ENCODE results near the gene WDFY2.

WDFY2 gene

GRCh38 chr13:51624695-51625345 lies 40.6 kb downstream of the WDFY2 start:
- H3K9ac ChIP-seq (ENCODE audit: low read length) = no peak overlapping the region
- H3K4me3 ChIP-seq (ENCODE audit: low read length) = no peak overlapping the region
- no peaks in the 10 kb centered on the region for H3K27me3 ChIP-seq (ENCODE audit: control insufficient read depth, insufficient read depth, low read length)
- peaks cover 9% of the 10 kb centered on the region for H3K4me1 ChIP-seq (ENCODE audit: control insufficient read depth, low read depth, low read length)
- H3K9me3 ChIP-seq (ENCODE audit: control insufficient read depth, low read depth, low read length) = no peaks in the 10 kb centered on the region
- H3K36me3 ChIP-seq (ENCODE audit: control insufficient read depth, low read depth, low read length) = no peaks in the 10 kb centered on the region
- no peak overlapping the region for H3K27ac ChIP-seq (ENCODE audit: low read length)

- no peaks in the 10 kb centered on the region for H3K36me3 ChIP-seq (ENCODE audit: control insufficient read depth, low read depth, low read length)
- no peaks in the 10 kb centered on the region for H3K27me3 ChIP-seq (ENCODE audit: control insufficient read depth, insufficient read depth, low read length)
- H3K4me3 ChIP-seq (ENCODE audit: low read length) = no peak overlapping the region
- H3K9me3 ChIP-seq (ENCODE audit: control insufficient read depth, low read depth, low read length) = no peaks in the 10 kb centered on the region
- H3K9ac ChIP-seq (ENCODE audit: low read length) = no peak overlapping the region
- H3K27ac ChIP-seq (ENCODE audit: low read length) = no peak overlapping the region
- H3K4me1 ChIP-seq (ENCODE audit: control insufficient read depth, low read depth, low read length) = peaks cover 9% of the 10 kb centered on the region
These were observed 41.5 kb downstream of the WDFY2 start for GRCh38 chr13:51625555-51626345.

- no peak overlapping the region for H3K4me3 ChIP-seq (ENCODE audit: low read length)
- H3K9me3 ChIP-seq (ENCODE audit: control insufficient read depth, low read depth, low read length) = no peaks in the 10 kb centered on the region
- H3K9ac ChIP-seq (ENCODE audit: low read length) = no peak overlapping the region
- H3K27ac ChIP-seq (ENCODE audit: low read length) = no peak overlapping the region
- no peaks in the 10 kb centered on the region for H3K36me3 ChIP-seq (ENCODE audit: control insufficient read depth, low read depth, low read length)
- H3K27me3 ChIP-seq (ENCODE audit: control insufficient read depth, insufficient read depth, low read length) = no peaks in the 10 kb centered on the region
- H3K4me1 ChIP-seq (ENCODE audit: control insufficient read depth, low read depth, low read length) = peaks cover 5% of the 10 kb centered on the region
These were observed 42.5 kb downstream of the WDFY2 start for GRCh38 chr13:51626749-51627148.

- no peak overlapping the region for H3K4me3 ChIP-seq (ENCODE audit: low read length)
- no peaks in the 10 kb centered on the region for H3K9me3 ChIP-seq (ENCODE audit: control insufficient read depth, low read depth, low read length)
- H3K27me3 ChIP-seq (ENCODE audit: control insufficient read depth, insufficient read depth, low read length) = no peaks in the 10 kb centered on the region
- H3K9ac ChIP-seq (ENCODE audit: low read length) = no peak overlapping the region
- H3K36me3 ChIP-seq (ENCODE audit: control insufficient read depth, low read depth, low read length) = no peaks in the 10 kb centered on the region
- H3K27ac ChIP-seq (ENCODE audit: low read length) = no peak overlapping the region
- peaks cover 10% of the 10 kb centered on the region for H3K4me1 ChIP-seq (ENCODE audit: control insufficient read depth, low read depth, low read length)
These were observed 44.0 kb downstream of the WDFY2 start for GRCh38 chr13:51628059-51628852.

GRCh38 chr13:51629491-51630287 lies 45.4 kb downstream of the WDFY2 start:
- Histone ChIP-seq H3K27ac (ENCODE audit: low read length) (no peak overlapping the region), H3K4me3 (ENCODE audit: low read length) (no peak overlapping the region), H3K36me3 (ENCODE audit: control insufficient read depth, low read depth, low read length) (no peaks in the 10 kb centered on the region), H3K27me3 (ENCODE audit: control insufficient read depth, insufficient read depth, low read length) (no peaks in the 10 kb centered on the region), H3K9me3 (ENCODE audit: control insufficient read depth, low read depth, low read length) (no peaks in the 10 kb centered on the region), H3K9ac (ENCODE audit: low read length) (no peak overlapping the region), H3K4me1 (ENCODE audit: control insufficient read depth, low read depth, low read length) (peaks cover 13% of the 10 kb centered on the region)

GRCh38 chr13:51630288-51630615 lies 46.0 kb downstream of the WDFY2 start:
- no peaks in the 10 kb centered on the region for H3K27me3 ChIP-seq (ENCODE audit: control insufficient read depth, insufficient read depth, low read length)
- peaks cover 16% of the 10 kb centered on the region for H3K4me1 ChIP-seq (ENCODE audit: control insufficient read depth, low read depth, low read length)
- H3K27ac ChIP-seq (ENCODE audit: low read length) = no peak overlapping the region
- no peak overlapping the region for H3K4me3 ChIP-seq (ENCODE audit: low read length)
- no peaks in the 10 kb centered on the region for H3K36me3 ChIP-seq (ENCODE audit: control insufficient read depth, low read depth, low read length)
- H3K9me3 ChIP-seq (ENCODE audit: control insufficient read depth, low read depth, low read length) = no peaks in the 10 kb centered on the region
- no peak overlapping the region for H3K9ac ChIP-seq (ENCODE audit: low read length)

- Histone ChIP-seq H3K9ac (ENCODE audit: low read length) (peak overlapping the region; percentile 19), H3K27me3 (ENCODE audit: control insufficient read depth, insufficient read depth, low read length) (no peaks in the 10 kb centered on the region), H3K4me3 (ENCODE audit: low read length) (peak overlapping the region; percentile 11), H3K27ac (ENCODE audit: low read length) (peak overlapping the region; percentile 13), H3K4me1 (ENCODE audit: control insufficient read depth, low read depth, low read length) (peaks cover 37% of the 10 kb centered on the region), H3K9me3 (ENCODE audit: control insufficient read depth, low read depth, low read length) (no peaks in the 10 kb centered on the region), H3K36me3 (ENCODE audit: control insufficient read depth, low read depth, low read length) (no peaks in the 10 kb centered on the region)
These were observed 48.5 kb downstream of the WDFY2 start for GRCh38 chr13:51632591-51633362.

- Histone ChIP-seq H3K9ac (ENCODE audit: low read length) (no peak overlapping the region), H3K4me1 (ENCODE audit: control insufficient read depth, low read depth, low read length) (peaks cover 57% of the 10 kb centered on the region), H3K4me3 (ENCODE audit: low read length) (no peak overlapping the region), H3K9me3 (ENCODE audit: control insufficient read depth, low read depth, low read length) (no peaks in the 10 kb centered on the region), H3K27me3 (ENCODE audit: control insufficient read depth, insufficient read depth, low read length) (no peaks in the 10 kb centered on the region), H3K36me3 (ENCODE audit: control insufficient read depth, low read depth, low read length) (no peaks in the 10 kb centered on the region), H3K27ac (ENCODE audit: low read length) (no peak overlapping the region)
These were observed 51.0 kb downstream of the WDFY2 start for GRCh38 chr13:51635137-51635878.

- no peaks in the 10 kb centered on the region for H3K9me3 ChIP-seq (ENCODE audit: control insufficient read depth, low read depth, low read length)
- H3K4me1 ChIP-seq (ENCODE audit: control insufficient read depth, low read depth, low read length) = peaks cover 57% of the 10 kb centered on the region
- no peaks in the 10 kb centered on the region for H3K27me3 ChIP-seq (ENCODE audit: control insufficient read depth, insufficient read depth, low read length)
- H3K9ac ChIP-seq (ENCODE audit: low read length) = no peak overlapping the region
- H3K36me3 ChIP-seq (ENCODE audit: control insufficient read depth, low read depth, low read length) = no peaks in the 10 kb centered on the region
- no peak overlapping the region for H3K27ac ChIP-seq (ENCODE audit: low read length)
- H3K4me3 ChIP-seq (ENCODE audit: low read length) = no peak overlapping the region
These were observed 52.2 kb downstream of the WDFY2 start for GRCh38 chr13:51636349-51636890.

- no peak overlapping the region for H3K9ac ChIP-seq (ENCODE audit: low read length)
- no peak overlapping the region for H3K4me3 ChIP-seq (ENCODE audit: low read length)
- peaks cover 51% of the 10 kb centered on the region for H3K4me1 ChIP-seq (ENCODE audit: control insufficient read depth, low read depth, low read length)
- no peaks in the 10 kb centered on the region for H3K27me3 ChIP-seq (ENCODE audit: control insufficient read depth, insufficient read depth, low read length)
- H3K36me3 ChIP-seq (ENCODE audit: control insufficient read depth, low read depth, low read length) = no peaks in the 10 kb centered on the region
- H3K27ac ChIP-seq (ENCODE audit: low read length) = no peak overlapping the region
- H3K9me3 ChIP-seq (ENCODE audit: control insufficient read depth, low read depth, low read length) = no peaks in the 10 kb centered on the region
These were observed 53.6 kb downstream of the WDFY2 start for GRCh38 chr13:51637852-51638215.

All from iPS-18a (cell line).